SK-N-SH (cell line): Measurements from ENCODE around the gene RPS6KC1.

ENCODE experiments used
- CTCF ChIP-seq: fragments of 200-600 bp; sonication (generic); IDR thresholded peaks from 2 replicates; pipeline ENCODE4 v1.6.1; 2017; ENCODE audit warnings: antibody characterized with exemption, mild to moderate bottlenecking, moderate library complexity
- EP300 ChIP-seq, 2 experiments: IDR thresholded peaks; 2 replicates each; pipeline versions ENCODE4 v1.4.0 to v1.6.1; 2012; ENCODE audit warnings: borderline replicate concordance in 1 of 2, low read depth in 1 of 2, low read length in 1 of 2
- JUND ChIP-seq: IDR thresholded peaks from 2 replicates; pipeline ENCODE4 v1.4.0; 2012
- MAX ChIP-seq: IDR thresholded peaks from 2 replicates; pipeline ENCODE4 v1.4.0; 2012; ENCODE audit warnings: low read depth
- POLR2AphosphoS5 ChIP-seq: IDR thresholded peaks from 2 replicates; pipeline ENCODE4 v1.6.1; 2012; ENCODE audit warnings: low read depth, low read length
- TEAD4 ChIP-seq: IDR thresholded peaks from 2 replicates; pipeline ENCODE4 v1.4.0; 2012; ENCODE audit warnings: mild to moderate bottlenecking, borderline replicate concordance; ENCODE audit not compliant: insufficient read depth
- YY1 ChIP-seq: IDR thresholded peaks from 2 replicates; pipeline ENCODE4 v1.4.0; 2012; ENCODE audit warnings: low read depth, mild to moderate bottlenecking
- ZBTB33 ChIP-seq: IDR thresholded peaks from 2 replicates; pipeline ENCODE4 v1.4.0; 2012; ENCODE audit warnings: low read depth, borderline replicate concordance
- TF ChIP-seq, protein P1 (sequence below): IDR thresholded peaks from 2 replicates; pipeline ENCODE4 v1.6.1; 2012; ENCODE audit warnings: mild to moderate bottlenecking, low read depth, low read length, moderate library complexity

- TF ChIP-seq POLR2AphosphoS5 (no peak), CTCF (no peak), TEAD4 (no peak), YY1 (no peak), MAX (no peak), ZBTB33 (no peak), EP300 (IDR thresholded peaks at IDR 0.05; ENCODE audit: borderline replicate concordance in 1 of 2, low read depth in 1 of 2, low read length in 1 of 2) (no peak), JUND (no peak)
- TF ChIP-seq, protein P1, sequence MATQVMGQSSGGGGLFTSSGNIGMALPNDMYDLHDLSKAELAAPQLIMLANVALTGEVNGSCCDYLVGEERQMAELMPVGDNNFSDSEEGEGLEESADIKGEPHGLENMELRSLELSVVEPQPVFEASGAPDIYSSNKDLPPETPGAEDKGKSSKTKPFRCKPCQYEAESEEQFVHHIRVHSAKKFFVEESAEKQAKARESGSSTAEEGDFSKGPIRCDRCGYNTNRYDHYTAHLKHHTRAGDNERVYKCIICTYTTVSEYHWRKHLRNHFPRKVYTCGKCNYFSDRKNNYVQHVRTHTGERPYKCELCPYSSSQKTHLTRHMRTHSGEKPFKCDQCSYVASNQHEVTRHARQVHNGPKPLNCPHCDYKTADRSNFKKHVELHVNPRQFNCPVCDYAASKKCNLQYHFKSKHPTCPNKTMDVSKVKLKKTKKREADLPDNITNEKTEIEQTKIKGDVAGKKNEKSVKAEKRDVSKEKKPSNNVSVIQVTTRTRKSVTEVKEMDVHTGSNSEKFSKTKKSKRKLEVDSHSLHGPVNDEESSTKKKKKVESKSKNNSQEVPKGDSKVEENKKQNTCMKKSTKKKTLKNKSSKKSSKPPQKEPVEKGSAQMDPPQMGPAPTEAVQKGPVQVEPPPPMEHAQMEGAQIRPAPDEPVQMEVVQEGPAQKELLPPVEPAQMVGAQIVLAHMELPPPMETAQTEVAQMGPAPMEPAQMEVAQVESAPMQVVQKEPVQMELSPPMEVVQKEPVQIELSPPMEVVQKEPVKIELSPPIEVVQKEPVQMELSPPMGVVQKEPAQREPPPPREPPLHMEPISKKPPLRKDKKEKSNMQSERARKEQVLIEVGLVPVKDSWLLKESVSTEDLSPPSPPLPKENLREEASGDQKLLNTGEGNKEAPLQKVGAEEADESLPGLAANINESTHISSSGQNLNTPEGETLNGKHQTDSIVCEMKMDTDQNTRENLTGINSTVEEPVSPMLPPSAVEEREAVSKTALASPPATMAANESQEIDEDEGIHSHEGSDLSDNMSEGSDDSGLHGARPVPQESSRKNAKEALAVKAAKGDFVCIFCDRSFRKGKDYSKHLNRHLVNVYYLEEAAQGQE = no peak
Observed at GRCh38 chr1:213008564-213008963, 42.5 kb upstream of the RPS6KC1 start.
